H1 (cell line): ENCODE data around the gene ENTPD1.
"Not testable (repeated sequence)": the region's sequence is repeated elsewhere in the genome, so short reads cannot be mapped to it uniquely, and the experiment has no call there.

ENCODE experiments used
- ATF2 ChIP-seq: IDR thresholded peaks from 2 replicates; pipeline ENCODE4 v1.6.1; 2012; ENCODE audit warnings: low read length, inconsistent platforms
- CTCF ChIP-seq, 3 experiments: IDR thresholded peaks; 1 replicate in 2 of 3; 2 replicates in 1 of 3; pipeline versions ENCODE4 v1.5.1 to v1.6.1; 2011; ENCODE audit warnings: low read length in 3 of 3, mild to moderate bottlenecking in 3 of 3, inconsistent platforms in 2 of 3, low read depth in 1 of 3, moderate library complexity in 1 of 3; ENCODE audit not compliant: insufficient read depth in 1 of 3; ENCODE audit errors: control extremely low read depth in 1 of 3
- EGR1 ChIP-seq: IDR thresholded peaks from 2 replicates; pipeline ENCODE4 v1.6.1; 2011; ENCODE audit warnings: low read depth, low read length, borderline replicate concordance
- EP300 ChIP-seq, 2 experiments: IDR thresholded peaks; 1 replicate in 1 of 2; 2 replicates in 1 of 2; pipeline ENCODE4 v1.6.1; 2011 to 2012; ENCODE audit warnings: low read depth in 2 of 2, low read length in 2 of 2, mild to moderate bottlenecking in 2 of 2, borderline replicate concordance in 1 of 2, inconsistent platforms in 1 of 2, moderate library complexity in 1 of 2
- HDAC2 ChIP-seq, 2 experiments: fragments of 300-600 bp in 1 of 2; sonication (generic) in 1 of 2; IDR thresholded peaks; 2 replicates each; pipeline ENCODE4 v1.6.1; 2011 to 2012; ENCODE audit warnings: low read depth in 2 of 2, low read length in 2 of 2, mild to moderate bottlenecking in 2 of 2, moderate library complexity in 2 of 2, borderline replicate concordance in 1 of 2, inconsistent platforms in 1 of 2
- HDAC6 ChIP-seq: IDR thresholded peaks from one replicate; pipeline ENCODE4 v1.7.1; 2012; ENCODE audit warnings: low read depth, mild to moderate bottlenecking, inconsistent platforms, low read length, moderate library complexity
- JUN ChIP-seq: IDR thresholded peaks from 2 replicates; pipeline ENCODE4 v1.6.1; 2011; ENCODE audit warnings: low read depth, mild to moderate bottlenecking, improper control_type of control experiment, low read length
- JUND ChIP-seq: IDR thresholded peaks from 2 replicates; pipeline ENCODE4 v1.6.1; 2011; ENCODE audit warnings: mild to moderate bottlenecking, improper control_type of control experiment, low read length
- POLR2A ChIP-seq, 2 experiments: IDR thresholded peaks; 1 replicate in 1 of 2; 2 replicates in 1 of 2; pipeline ENCODE4 v1.6.1; 2011; ENCODE audit warnings: low read depth in 2 of 2, low read length in 2 of 2, mild to moderate bottlenecking in 2 of 2; ENCODE audit errors: control extremely low read depth in 1 of 2
- POU5F1 ChIP-seq: IDR thresholded peaks from 2 replicates; pipeline ENCODE4 v1.6.1; 2011; ENCODE audit warnings: low read depth, mild to moderate bottlenecking, low read length, moderate library complexity
- RFX5 ChIP-seq: IDR thresholded peaks from 2 replicates; pipeline ENCODE4 v1.6.1; 2011; ENCODE audit warnings: low read depth, low read length, improper control_type of control experiment, borderline replicate concordance
- SIX5 ChIP-seq: IDR thresholded peaks from 2 replicates; pipeline ENCODE4 v1.6.1; 2011; ENCODE audit warnings: mild to moderate bottlenecking, low read depth, low read length
- TAF7 ChIP-seq: optimal IDR thresholded peaks from 2 replicates; pipeline ENCODE3; 2011; ENCODE audit warnings: low read depth, mild to moderate bottlenecking, inconsistent platforms, low read length, moderate library complexity, borderline replicate concordance
- ZNF274 ChIP-seq: IDR thresholded peaks from 2 replicates; pipeline ENCODE4 v1.7.0; 2012; ENCODE audit warnings: low read length, borderline replicate concordance; ENCODE audit errors: extremely low read depth

GRCh38 chr10:95916039-95916438, 160.1 kb downstream of the ENTPD1 start:
- TF ChIP-seq HDAC6; EP300 (IDR thresholded peaks at IDR 0.05; ENCODE audit: borderline replicate concordance in 1 of 2, low read depth in 2 of 2, low read length in 2 of 2); ZNF274; CTCF (IDR thresholded peaks at IDR 0.05; ENCODE audit: control extremely low read depth in 1 of 3, insufficient read depth in 1 of 3, low read depth in 1 of 3, low read length in 3 of 3); POU5F1; HDAC2 (IDR thresholded peaks at IDR 0.05; ENCODE audit: borderline replicate concordance in 1 of 2, low read depth in 2 of 2, low read length in 2 of 2); POLR2A (IDR thresholded peaks at IDR 0.05; ENCODE audit: control extremely low read depth in 1 of 2, low read depth in 2 of 2, low read length in 2 of 2); SIX5; JUN; EGR1; JUND; TAF7; ATF2; RFX5: not testable (repeated sequence)
